ENCODE results near the gene CHAF1B.
A peak's percentile ranks its signal among the peaks of the same experiment; 100 is the strongest.

CHAF1B gene

DNA sequence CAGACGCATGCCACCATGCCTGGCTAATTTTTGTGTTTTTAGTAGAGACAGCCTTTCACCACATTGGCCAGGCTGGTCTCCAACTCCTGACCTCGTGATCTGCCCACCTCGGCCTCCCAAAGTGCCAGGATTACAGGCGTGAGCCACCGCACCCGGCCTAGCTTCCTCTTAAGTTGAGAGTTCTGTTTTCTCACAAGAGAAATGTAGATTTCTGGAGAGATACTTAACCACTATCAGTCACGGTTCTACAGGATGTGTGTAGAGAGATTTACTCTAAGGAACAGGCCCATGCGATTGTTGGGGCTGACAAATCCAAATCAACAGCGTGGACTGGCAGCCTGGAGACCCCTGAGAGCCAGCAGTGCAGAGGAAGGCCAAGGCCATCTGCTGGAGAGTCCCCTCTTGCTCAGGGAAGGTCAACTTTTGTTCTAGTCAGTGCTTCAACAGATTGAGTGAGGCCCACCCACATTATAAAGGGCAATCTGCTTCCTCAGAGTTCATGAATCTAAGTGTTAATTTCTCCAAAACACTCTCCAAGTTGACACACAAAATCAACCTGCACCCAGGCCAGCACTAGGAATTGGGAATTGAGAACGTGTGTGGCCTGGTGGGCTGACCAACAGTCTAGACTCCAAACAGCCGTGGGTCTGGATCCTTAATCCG is 38.7 kb downstream of the CHAF1B start:
- peaks cover 0 to 6% (median 3%) of the 10 kb centered on the region in 5 donors for H3K4me1 ChIP-seq (ENCODE audit: control insufficient read depth in 5 of 5, insufficient read depth in 5 of 5, low read length in 5 of 5)
- H3K27me3 ChIP-seq (ENCODE audit: control insufficient read depth in 5 of 5, insufficient read depth in 4 of 5, low read length in 5 of 5) = peaks cover 0 to 3% (median 0%) of the 10 kb centered on the region in 5 donors
- no peaks in the 10 kb centered on the region for H3K36me3 ChIP-seq (ENCODE audit: control insufficient read depth in 5 of 5, insufficient read depth in 5 of 5, low read length in 5 of 5)
- no peak overlapping the region for H3K4me3 ChIP-seq (ENCODE audit: low read depth in 1 of 5, low read length in 5 of 5)
- H3K9ac ChIP-seq (ENCODE audit: low read length in 5 of 5) = no peak overlapping the region
- H3K9me3 ChIP-seq (ENCODE audit: control insufficient read depth in 5 of 5, low read length in 5 of 5) = no peaks in the 10 kb centered on the region
- H3K27ac ChIP-seq (ENCODE audit: low read depth, low read length) = no peak overlapping the region

DNA sequence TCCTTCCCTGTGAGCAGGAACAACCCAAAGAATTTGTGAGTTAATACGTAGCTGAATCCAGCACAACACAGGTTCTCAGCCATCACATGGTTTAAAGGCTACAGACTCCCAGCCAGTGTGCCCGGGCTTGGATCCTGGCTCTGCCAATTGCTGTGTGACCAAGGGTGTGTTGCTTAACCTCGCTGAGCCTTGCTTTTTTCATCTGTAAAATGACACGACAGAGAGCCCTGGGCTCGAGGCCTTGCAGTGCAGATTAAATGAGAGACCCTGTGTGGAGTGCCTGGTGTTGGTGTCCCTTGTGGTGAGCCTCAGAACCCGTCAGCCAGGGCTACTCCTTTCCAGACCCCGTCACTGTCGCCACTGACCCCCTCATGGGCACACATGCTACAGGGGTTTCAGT is 39.4 kb downstream of the CHAF1B start:
- Histone ChIP-seq H3K4me3 (ENCODE audit: low read depth in 1 of 5, low read length in 5 of 5) (no peak overlapping the region), H3K4me1 (ENCODE audit: control insufficient read depth in 5 of 5, insufficient read depth in 5 of 5, low read length in 5 of 5) (peaks cover 0 to 11% (median 5%) of the 10 kb centered on the region in 5 donors), H3K36me3 (ENCODE audit: control insufficient read depth in 5 of 5, insufficient read depth in 5 of 5, low read length in 5 of 5) (no peaks in the 10 kb centered on the region), H3K27me3 (ENCODE audit: control insufficient read depth in 5 of 5, insufficient read depth in 4 of 5, low read length in 5 of 5) (peaks cover 0 to 5% (median 0%) of the 10 kb centered on the region in 5 donors), H3K9me3 (ENCODE audit: control insufficient read depth in 5 of 5, low read length in 5 of 5) (no peaks in the 10 kb centered on the region), H3K27ac (ENCODE audit: low read depth, low read length) (no peak overlapping the region), H3K9ac (ENCODE audit: low read length in 5 of 5) (no peak overlapping the region)

DNA sequence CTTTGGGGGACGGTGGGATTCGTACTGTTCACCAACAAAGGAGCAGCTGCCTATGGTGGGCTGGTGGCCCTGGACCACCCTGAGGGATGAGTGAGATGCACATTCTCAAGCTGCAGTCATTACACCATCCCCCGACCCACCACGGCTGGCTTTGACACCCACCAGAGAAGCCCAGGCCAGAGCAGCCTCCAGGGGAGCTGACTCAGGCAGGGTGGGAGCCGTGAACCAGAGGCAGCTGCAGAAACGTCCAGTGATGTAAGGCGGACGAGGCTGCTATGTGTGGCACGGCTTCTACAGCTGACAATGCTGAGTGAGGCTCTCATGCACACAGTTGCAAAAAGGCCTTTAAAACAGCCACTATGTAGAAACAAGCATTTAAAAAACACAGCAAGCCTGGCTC is 40.1 kb downstream of the CHAF1B start:
- no peak overlapping the region for H3K27ac ChIP-seq (ENCODE audit: low read depth, low read length)
- H3K36me3 ChIP-seq (ENCODE audit: control insufficient read depth in 5 of 5, insufficient read depth in 5 of 5, low read length in 5 of 5) = no peaks in the 10 kb centered on the region
- H3K9ac ChIP-seq (ENCODE audit: low read length in 5 of 5) = no peak overlapping the region
- H3K4me1 ChIP-seq (ENCODE audit: control insufficient read depth in 5 of 5, insufficient read depth in 5 of 5, low read length in 5 of 5) = peaks cover 2 to 10% (median 7%) of the 10 kb centered on the region in 5 donors
- H3K27me3 ChIP-seq (ENCODE audit: control insufficient read depth in 5 of 5, insufficient read depth in 4 of 5, low read length in 5 of 5) = peaks cover 0 to 5% (median 0%) of the 10 kb centered on the region in 5 donors
- H3K9me3 ChIP-seq (ENCODE audit: control insufficient read depth in 5 of 5, low read length in 5 of 5) = no peaks in the 10 kb centered on the region
- no peak overlapping the region for H3K4me3 ChIP-seq (ENCODE audit: low read depth in 1 of 5, low read length in 5 of 5)

DNA sequence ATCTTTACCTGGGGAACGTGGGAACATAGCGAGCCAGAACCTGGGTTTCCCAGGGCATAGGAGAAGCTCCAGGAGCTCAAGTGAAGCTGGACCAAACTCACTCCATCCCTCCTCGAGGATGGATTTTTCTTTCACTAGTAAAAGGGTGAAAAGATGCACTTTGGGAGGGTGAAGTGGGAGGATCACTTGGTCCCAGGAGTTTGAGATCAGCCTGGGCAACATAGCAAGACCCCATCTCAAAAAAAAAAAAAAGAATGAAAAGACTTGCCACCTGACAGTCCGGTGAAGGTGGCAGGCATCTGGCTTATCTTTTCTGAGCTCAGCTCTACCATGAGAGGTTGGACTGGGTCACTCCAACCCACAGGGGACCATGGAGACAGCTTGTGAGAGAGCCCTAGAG is 42.3 kb downstream of the CHAF1B start:
- Histone ChIP-seq H3K36me3 (ENCODE audit: control insufficient read depth in 5 of 5, insufficient read depth in 5 of 5, low read length in 5 of 5) (no peaks in the 10 kb centered on the region), H3K27me3 (ENCODE audit: control insufficient read depth in 5 of 5, insufficient read depth in 4 of 5, low read length in 5 of 5) (peaks cover 0 to 6% (median 2%) of the 10 kb centered on the region in 5 donors), H3K9ac (ENCODE audit: low read length in 5 of 5) (peak overlapping the region in 1 of 5 donors; percentile 21), H3K9me3 (ENCODE audit: control insufficient read depth in 5 of 5, low read length in 5 of 5) (no peaks in the 10 kb centered on the region), H3K4me1 (ENCODE audit: control insufficient read depth in 5 of 5, insufficient read depth in 5 of 5, low read length in 5 of 5) (peaks cover 2 to 11% (median 8%) of the 10 kb centered on the region in 5 donors), H3K27ac (ENCODE audit: low read depth, low read length) (no peak overlapping the region), H3K4me3 (ENCODE audit: low read depth in 1 of 5, low read length in 5 of 5) (no peak overlapping the region)

DNA sequence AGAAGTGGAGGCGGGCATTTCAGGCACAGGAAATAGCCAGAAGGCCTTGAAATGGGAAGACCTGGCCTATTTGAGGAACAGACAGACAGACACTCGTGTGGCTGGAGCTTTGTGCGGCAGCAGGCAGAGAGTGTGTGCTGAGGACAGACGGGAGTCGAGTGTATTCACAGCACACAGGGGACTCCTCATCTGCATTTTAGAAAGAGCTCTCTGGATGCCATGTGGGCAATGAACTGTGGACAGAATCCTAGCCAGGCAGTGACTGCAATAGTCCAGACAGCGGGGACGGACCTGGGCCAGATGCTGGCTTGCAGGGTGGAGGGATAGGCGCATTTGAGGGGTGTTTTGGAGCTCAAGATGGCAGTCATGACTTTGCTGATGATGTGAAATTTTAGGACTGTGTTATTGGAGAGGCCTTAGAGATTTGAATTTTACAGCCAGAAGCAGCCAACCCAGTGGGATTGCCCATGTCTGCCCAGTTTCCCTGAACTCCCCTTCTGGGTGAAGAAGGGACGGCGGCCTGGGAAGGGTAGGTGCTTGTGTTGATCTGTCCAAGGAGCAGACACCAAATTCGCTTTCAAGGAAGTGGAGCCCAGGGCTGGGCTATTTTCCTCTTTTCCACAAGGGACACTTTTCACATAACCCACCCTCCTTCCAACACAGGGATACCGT is 43.7 kb downstream of the CHAF1B start:
- Histone ChIP-seq H3K36me3 (ENCODE audit: control insufficient read depth in 5 of 5, insufficient read depth in 5 of 5, low read length in 5 of 5) (no peaks in the 10 kb centered on the region), H3K27ac (ENCODE audit: low read depth, low read length) (no peak overlapping the region), H3K9ac (ENCODE audit: low read length in 5 of 5) (no peak overlapping the region), H3K4me1 (ENCODE audit: control insufficient read depth in 5 of 5, insufficient read depth in 5 of 5, low read length in 5 of 5) (peaks cover 2 to 11% (median 8%) of the 10 kb centered on the region in 5 donors), H3K27me3 (ENCODE audit: control insufficient read depth in 5 of 5, insufficient read depth in 4 of 5, low read length in 5 of 5) (peaks cover 3 to 10% (median 7%) of the 10 kb centered on the region in 5 donors), H3K9me3 (ENCODE audit: control insufficient read depth in 5 of 5, low read length in 5 of 5) (no peaks in the 10 kb centered on the region), H3K4me3 (ENCODE audit: low read depth in 1 of 5, low read length in 5 of 5) (no peak overlapping the region)

DNA sequence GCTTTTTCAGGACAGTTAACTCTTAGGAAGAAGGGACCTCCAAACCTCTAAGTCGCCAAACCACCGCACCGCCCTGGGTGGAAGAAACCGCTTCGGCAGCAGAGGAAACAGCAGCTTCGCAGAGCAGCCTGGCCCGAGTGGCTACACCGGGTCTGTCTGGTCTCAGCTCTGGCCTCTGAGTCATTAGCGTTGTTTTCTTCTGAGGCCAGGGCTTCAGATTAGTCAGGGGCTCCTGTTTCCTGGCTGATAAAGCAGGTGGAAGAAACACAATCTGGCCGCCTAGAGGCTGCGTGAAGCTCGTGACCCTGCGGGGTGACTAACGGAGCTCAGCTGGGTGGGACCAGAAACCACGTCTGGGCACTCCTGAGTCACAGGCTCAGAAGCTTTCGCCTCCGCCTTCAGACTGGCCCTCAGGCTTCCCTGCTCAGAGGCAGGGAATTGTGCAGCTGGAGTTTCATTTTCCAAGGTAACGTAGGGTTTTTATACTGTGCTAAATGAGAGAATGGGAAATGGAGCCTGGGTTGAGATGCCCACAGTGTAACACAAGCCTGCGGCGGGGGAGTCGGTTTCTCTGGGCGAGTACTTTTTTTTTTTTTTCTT is 44.9 kb downstream of the CHAF1B start:
- Histone ChIP-seq H3K36me3 (ENCODE audit: control insufficient read depth in 5 of 5, insufficient read depth in 5 of 5, low read length in 5 of 5) (no peaks in the 10 kb centered on the region), H3K9ac (ENCODE audit: low read length in 5 of 5) (peak overlapping the region in 1 of 5 donors; percentile 48), H3K9me3 (ENCODE audit: control insufficient read depth in 5 of 5, low read length in 5 of 5) (no peaks in the 10 kb centered on the region), H3K27me3 (ENCODE audit: control insufficient read depth in 5 of 5, insufficient read depth in 4 of 5, low read length in 5 of 5) (peaks cover 3 to 10% (median 7%) of the 10 kb centered on the region in 5 donors), H3K27ac (ENCODE audit: low read depth, low read length) (peak overlapping the region; percentile 46), H3K4me1 (ENCODE audit: control insufficient read depth in 5 of 5, insufficient read depth in 5 of 5, low read length in 5 of 5) (peaks cover 2 to 11% (median 8%) of the 10 kb centered on the region in 5 donors), H3K4me3 (ENCODE audit: low read depth in 1 of 5, low read length in 5 of 5) (peak overlapping the region; percentile 32 to 51 (median 49))

DNA sequence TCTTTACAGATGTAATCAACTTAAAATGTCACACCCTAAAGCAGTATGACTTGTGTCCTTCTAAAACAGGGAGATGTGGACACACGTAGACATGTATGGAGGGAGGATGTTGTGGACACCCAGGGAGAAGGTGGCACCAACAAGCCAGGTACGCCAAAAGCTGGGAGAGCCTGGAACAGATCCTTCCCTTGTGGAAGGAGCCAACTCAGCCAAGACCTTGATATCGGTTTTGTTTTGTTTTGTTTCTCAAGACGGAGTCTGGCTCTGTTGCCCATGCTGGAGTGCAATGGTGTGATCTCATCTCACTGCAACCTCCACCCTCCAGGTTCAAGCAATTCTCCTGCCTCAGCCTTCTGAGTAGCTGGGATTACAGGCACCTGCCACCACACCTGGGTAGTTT is 45.6 kb downstream of the CHAF1B start:
- Histone ChIP-seq H3K4me3 (ENCODE audit: low read depth in 1 of 5, low read length in 5 of 5) (peak overlapping the region in 3 of 5 donors; percentile 32 to 51 (median 50)), H3K27ac (ENCODE audit: low read depth, low read length) (no peak overlapping the region), H3K9ac (ENCODE audit: low read length in 5 of 5) (no peak overlapping the region)

DNA sequence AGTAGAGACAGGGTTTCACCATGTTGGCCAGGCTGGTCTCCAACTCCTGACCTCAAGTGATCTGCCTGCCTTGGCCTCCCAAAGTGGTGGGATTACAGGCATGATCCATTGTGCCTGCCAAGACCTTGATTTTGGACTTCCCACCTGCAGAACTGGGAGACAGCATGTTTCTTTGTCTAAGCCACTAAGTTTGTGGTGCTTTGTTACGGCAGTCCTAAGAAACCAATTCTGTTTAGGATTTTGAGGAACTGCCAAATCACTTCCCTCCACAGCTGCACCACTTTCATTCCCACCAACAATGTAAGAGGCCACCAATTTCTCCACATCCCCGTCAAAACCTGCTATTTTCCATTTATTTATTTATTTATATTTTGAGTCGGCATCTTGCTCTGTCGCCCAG is 46.1 kb downstream of the CHAF1B start:
- Histone ChIP-seq H3K36me3 (ENCODE audit: control insufficient read depth in 5 of 5, insufficient read depth in 5 of 5, low read length in 5 of 5) (no peaks in the 10 kb centered on the region), H3K9ac (ENCODE audit: low read length in 5 of 5) (no peak overlapping the region), H3K4me3 (ENCODE audit: low read depth in 1 of 5, low read length in 5 of 5) (no peak overlapping the region), H3K4me1 (ENCODE audit: control insufficient read depth in 5 of 5, insufficient read depth in 5 of 5, low read length in 5 of 5) (peaks cover 2 to 11% (median 8%) of the 10 kb centered on the region in 5 donors), H3K27ac (ENCODE audit: low read depth, low read length) (no peak overlapping the region), H3K9me3 (ENCODE audit: control insufficient read depth in 5 of 5, low read length in 5 of 5) (no peaks in the 10 kb centered on the region), H3K27me3 (ENCODE audit: control insufficient read depth in 5 of 5, insufficient read depth in 4 of 5, low read length in 5 of 5) (peaks cover 3 to 10% (median 7%) of the 10 kb centered on the region in 5 donors)

More for the DNA sequence above, 45.6 kb downstream of the CHAF1B start:
- H3K9me3 ChIP-seq (ENCODE audit: control insufficient read depth in 5 of 5, low read length in 5 of 5) = no peaks in the 10 kb centered on the region
- H3K27me3 ChIP-seq (ENCODE audit: control insufficient read depth in 5 of 5, insufficient read depth in 4 of 5, low read length in 5 of 5) = peaks cover 3 to 10% (median 7%) of the 10 kb centered on the region in 5 donors
- no peaks in the 10 kb centered on the region for H3K36me3 ChIP-seq (ENCODE audit: control insufficient read depth in 5 of 5, insufficient read depth in 5 of 5, low read length in 5 of 5)
- peaks cover 2 to 11% (median 8%) of the 10 kb centered on the region in 5 donors for H3K4me1 ChIP-seq (ENCODE audit: control insufficient read depth in 5 of 5, insufficient read depth in 5 of 5, low read length in 5 of 5)

DNA sequence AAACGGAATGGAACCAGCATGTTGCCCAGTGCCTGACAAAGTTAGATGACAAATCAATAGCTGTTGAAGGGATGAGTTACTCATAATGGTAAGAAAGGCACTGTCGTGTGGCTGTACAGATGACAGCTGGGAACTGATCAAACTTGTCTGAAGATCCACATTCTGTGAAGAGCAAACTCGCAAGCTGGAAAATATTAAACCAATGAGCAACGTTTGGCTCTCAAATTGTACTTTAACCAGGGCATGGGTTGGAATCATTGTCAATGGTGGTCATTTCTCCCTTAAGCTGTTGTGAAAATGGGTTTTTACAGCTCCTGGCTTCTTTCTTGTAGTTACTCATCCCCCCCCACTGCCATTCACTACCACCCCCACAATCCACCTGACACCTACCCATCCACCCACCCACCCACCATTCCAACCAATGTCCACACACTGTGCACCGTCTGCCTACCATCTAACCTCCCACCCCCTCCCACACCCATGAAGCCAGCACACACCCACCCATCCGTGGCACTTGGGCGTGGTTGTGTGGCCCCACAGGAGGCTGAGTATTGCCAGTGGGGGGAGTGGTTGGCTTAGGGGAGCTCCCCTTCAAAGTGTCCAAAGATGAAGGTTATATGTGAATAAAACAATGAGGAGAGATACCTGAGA is 48.0 kb downstream of the CHAF1B start:
- Histone ChIP-seq H3K36me3 (ENCODE audit: control insufficient read depth in 5 of 5, insufficient read depth in 5 of 5, low read length in 5 of 5) (no peaks in the 10 kb centered on the region), H3K4me3 (ENCODE audit: low read depth in 1 of 5, low read length in 5 of 5) (no peak overlapping the region), H3K4me1 (ENCODE audit: control insufficient read depth in 5 of 5, insufficient read depth in 5 of 5, low read length in 5 of 5) (peaks cover 2 to 11% (median 8%) of the 10 kb centered on the region in 5 donors), H3K9me3 (ENCODE audit: control insufficient read depth in 5 of 5, low read length in 5 of 5) (peaks cover 0 to 4% (median 0%) of the 10 kb centered on the region in 5 donors), H3K9ac (ENCODE audit: low read length in 5 of 5) (no peak overlapping the region), H3K27me3 (ENCODE audit: control insufficient read depth in 5 of 5, insufficient read depth in 4 of 5, low read length in 5 of 5) (peaks cover 3 to 10% (median 6%) of the 10 kb centered on the region in 5 donors), H3K27ac (ENCODE audit: low read depth, low read length) (no peak overlapping the region)

Data from subcutaneous abdominal adipose tissue (tissue), 5 donors.